HG02885 (cell line): Measurements from ENCODE around the gene RRP15.

Experiments
- ATAC-seq: cut with Tn5 transposase; IDR thresholded peaks from one replicate; pipeline ENCODE4 v1.9.1; 2021; ENCODE audit warnings: mild to moderate bottlenecking; ENCODE audit not compliant: unreplicated experiment, poor library complexity

Gene RRP15

DNA sequence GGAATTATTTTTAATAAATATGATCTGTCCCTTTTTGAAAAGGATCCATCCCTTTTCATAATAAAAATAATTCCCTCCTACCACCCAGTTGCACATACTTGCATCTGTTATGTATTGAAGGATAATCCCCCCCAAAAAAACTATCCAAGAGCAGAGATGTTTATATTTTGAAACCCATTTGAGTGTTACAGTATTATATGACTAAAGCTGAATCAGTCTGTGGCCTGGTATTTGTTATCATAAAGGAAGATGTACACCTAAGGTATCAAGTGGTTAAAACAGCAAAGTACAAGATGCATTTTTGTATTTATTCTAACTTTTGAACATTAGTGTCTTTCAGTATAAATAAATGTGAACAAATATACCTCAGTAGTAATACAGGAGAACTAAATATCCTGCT lies 47.3 kb downstream of the RRP15 start:
- no peak for ATAC-seq

DNA sequence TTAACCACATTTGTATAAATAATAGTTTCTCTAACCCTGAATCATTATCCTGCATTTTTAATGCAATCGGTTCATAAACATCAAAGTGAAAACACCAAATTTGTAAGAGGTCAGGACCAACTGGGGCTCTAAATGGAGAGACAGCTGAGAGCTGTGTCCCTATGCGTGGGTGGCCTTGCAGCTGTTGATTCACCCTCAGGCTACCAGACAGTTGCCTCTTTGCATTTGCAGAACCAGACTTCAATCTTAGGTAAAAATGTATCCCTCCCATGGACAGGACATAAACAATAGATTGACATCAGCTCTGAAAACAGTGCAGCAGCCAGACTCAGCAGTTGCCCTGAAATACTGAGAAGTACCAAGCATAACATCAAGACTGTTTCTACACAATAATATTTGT lies 51.2 kb downstream of the RRP15 start:
- peak; percentile 62 for ATAC-seq

DNA sequence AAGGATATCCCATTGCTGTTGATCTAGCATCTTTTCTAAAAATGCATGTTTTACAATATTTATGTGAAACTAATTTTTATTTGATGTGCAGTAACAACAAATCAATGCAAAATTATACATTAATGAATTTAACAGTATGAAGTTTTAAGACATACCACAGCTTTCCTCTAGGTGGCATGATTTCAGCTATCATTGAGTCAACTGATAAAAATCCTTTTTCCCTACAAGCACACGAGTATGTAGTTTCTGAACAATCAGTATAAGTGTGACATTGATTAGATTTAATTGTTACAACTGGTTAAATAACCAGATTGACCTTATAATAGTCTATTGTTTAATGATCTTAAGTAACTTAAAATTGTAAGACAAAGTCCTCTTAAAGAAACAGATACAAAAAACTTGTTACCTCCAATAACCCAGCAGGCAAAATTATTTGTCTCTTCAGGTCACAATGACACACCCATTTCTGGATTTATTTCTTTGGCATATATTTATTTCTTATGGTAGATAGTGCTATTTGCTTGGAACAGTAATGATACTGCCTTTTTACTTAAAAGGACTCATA lies 54.3 kb downstream of the RRP15 start:
- peak; percentile 68 for ATAC-seq

DNA sequence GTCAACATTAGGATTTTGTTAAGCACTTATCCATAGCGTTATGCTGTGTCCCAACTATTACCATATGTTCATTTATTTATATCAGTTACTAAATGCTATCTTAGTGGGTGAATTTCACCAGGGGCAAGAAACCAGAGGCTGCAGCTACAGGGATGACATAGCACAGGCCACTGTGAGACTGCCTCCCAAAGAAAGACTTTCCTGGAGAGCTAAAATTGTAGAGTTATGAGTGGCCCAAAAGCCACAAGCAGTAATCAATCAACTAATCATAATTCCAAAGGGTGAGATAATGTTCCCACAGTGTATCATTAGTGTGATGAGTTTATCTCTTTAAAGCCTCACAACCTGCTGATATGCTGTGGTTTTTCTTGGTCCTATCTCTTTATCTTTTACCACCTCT lies 56.2 kb downstream of the RRP15 start:
- ATAC-seq = no peak

DNA sequence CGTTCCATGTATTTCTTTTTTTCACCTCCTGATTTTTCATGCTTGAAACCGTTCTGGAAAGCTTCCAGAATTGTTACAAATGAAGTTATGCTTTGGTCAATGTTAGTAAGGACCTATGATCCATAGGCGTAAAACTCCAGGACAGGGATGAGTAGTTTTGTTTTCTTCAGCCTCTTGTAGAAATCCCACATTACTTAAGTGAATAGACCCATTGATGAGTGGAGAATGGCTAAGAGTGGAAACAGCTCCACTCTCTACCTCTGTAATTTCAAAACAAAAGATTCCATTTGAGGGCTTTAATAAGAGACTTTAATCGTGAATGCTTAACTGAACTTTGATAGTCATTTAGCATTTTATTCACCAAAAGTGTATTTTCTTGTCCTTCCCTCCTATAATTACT lies 57.0 kb downstream of the RRP15 start:
- no peak for ATAC-seq

DNA sequence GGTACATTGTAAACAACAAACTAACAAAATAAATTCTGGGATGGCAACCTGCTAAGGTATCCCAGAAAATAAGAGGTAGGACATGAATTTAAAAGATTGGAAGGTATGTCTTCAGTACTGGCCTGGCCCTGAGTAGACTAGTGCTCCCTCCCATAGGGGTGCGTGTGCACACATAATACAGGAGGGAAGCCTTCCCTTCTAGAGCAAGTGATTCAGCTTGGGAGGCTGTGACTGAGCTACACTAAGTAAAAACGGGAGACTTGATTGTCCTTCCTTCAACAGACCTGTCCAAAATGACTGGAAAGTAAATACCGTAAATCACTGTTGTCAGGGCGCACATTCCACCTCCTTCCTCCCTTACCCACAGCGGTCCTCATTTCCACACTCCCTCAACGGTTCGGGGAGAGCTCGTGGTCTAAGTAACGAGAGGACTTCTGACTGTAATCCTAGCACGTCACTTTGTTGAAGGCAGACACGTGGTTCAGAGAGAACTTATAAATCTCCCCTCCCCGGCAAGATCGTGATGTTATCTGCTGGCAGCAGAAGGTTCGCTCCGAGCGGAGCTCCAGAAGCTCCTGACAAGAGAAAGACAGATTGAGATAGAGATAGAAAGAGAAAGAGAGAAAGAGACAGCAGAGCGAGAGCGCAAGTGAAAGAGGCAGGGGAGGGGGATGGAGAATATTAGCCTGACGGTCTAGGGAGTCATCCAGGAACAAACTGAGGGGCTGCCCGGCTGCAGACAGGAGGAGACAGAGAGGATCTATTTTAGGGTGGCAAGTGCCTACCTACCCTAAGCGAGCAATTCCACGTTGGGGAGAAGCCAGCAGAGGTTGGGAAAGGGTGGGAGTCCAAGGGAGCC lies 60.0 kb downstream of the RRP15 start, which contains the start of gene TGFB2:
Gene TGFB2, plus strand, starts transcription at position 523 of the 859 bp plus-strand sequence. CDS start 1,366 bp downstream, outside the sequence.
- peak; percentile 30 for ATAC-seq

DNA sequence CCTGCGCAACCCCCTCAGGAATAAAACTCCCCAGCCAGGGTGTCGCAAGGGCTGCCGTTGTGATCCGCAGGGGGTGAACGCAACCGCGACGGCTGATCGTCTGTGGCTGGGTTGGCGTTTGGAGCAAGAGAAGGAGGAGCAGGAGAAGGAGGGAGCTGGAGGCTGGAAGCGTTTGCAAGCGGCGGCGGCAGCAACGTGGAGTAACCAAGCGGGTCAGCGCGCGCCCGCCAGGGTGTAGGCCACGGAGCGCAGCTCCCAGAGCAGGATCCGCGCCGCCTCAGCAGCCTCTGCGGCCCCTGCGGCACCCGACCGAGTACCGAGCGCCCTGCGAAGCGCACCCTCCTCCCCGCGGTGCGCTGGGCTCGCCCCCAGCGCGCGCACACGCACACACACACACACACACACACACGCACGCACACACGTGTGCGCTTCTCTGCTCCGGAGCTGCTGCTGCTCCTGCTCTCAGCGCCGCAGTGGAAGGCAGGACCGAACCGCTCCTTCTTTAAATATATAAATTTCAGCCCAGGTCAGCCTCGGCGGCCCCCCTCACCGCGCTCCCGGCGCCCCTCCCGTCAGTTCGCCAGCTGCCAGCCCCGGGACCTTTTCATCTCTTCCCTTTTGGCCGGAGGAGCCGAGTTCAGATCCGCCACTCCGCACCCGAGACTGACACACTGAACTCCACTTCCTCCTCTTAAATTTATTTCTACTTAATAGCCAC lies 60.7 kb downstream of the RRP15 start:
- peak; percentile 72 for ATAC-seq

DNA sequence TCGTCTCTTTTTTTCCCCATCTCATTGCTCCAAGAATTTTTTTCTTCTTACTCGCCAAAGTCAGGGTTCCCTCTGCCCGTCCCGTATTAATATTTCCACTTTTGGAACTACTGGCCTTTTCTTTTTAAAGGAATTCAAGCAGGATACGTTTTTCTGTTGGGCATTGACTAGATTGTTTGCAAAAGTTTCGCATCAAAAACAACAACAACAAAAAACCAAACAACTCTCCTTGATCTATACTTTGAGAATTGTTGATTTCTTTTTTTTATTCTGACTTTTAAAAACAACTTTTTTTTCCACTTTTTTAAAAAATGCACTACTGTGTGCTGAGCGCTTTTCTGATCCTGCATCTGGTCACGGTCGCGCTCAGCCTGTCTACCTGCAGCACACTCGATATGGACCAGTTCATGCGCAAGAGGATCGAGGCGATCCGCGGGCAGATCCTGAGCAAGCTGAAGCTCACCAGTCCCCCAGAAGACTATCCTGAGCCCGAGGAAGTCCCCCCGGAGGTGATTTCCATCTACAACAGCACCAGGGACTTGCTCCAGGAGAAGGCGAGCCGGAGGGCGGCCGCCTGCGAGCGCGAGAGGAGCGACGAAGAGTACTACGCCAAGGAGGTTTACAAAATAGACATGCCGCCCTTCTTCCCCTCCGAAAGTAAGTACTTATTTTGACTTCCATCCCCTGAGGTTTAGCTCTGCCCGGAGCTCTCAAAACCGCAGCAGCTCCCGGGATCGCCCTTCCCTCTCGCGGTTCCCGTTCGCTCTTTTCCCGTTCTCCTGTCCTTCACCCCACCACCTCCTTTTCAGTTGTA lies 61.5 kb downstream of the RRP15 start:
- no peak for ATAC-seq

DNA sequence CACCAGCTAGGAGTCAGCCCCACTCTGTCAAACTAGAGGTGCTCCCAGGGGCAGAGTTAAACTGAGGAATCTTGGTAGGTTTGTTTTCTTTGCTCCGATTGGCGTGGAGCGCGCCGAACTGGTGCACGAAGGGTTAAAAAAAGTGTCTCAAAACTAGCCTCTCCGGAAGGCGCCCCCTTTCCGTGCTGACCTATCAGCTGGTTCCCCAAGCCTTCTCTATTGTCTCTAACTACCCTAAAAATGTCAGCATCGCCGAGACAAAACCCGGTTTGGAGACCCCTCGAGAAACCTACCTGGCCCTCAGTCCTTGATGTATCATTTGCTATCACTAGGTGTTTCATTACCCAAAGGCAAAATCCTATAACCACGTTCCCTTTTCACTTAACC lies 62.2 kb downstream of the RRP15 start:
- ATAC-seq = no peak

DNA sequence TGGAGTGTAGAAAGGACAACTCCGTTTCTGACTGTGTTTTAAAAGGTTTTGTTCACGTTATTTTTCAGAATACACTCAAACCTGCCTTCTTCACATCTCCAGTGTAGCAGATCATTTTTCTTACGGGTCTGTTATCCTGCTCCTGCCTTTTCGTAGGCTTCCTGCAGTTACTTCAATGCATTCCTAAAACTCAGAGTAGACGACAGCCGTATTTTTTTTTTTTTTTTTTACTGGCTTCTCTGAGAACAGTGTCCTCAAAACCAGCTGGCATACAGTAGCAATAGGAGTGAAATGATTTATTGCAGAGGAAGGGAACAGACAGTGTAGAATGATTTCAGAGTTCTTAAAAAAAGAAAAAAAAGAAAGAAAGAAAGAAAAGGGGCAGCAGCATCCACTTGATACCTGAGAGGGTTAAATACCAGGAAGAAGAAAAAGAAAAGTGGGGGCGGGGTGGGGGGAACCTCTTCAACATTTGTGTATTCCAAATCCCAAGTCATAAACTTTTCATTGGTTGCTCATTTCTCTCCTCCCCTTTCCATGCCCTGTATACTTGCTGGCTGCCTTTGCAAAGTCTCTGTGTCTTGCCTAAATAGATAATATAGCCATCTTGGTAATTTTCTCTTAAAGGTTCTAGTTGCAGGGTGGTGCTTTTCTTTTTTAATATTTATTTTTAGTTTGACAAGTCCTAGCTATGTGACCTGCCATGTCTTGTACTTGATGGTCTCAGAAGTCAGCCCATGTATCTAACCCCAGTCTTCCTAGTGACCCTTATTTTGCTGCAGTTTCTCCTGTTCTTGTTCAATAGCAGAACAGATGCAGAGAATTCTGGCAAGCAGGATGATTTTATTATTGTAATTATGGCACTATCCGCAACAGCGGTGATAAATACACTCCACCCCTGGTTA lies 62.9 kb downstream of the RRP15 start:
- no peak for ATAC-seq

DNA sequence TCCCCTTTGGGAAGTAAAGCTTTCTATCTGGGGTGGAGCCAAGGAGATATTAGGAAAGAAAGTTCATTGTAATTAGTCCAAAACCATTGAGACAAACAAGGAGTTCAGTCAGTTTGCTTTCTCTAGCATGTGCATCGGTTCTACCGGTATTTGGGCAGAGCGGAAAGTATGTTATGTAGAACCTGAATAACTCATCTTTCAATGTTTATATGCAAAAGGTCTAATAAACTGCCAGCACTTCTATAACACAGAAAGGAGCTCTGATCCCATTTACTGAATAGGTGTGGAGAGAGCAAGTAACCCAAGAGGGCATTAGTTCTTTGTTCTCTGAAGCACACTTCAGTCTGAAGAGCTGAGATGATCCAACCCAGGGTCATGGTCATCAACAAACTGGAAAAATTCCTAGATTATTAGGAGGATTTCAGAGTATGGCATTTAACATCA lies 63.6 kb downstream of the RRP15 start:
- ATAC-seq = no peak

DNA sequence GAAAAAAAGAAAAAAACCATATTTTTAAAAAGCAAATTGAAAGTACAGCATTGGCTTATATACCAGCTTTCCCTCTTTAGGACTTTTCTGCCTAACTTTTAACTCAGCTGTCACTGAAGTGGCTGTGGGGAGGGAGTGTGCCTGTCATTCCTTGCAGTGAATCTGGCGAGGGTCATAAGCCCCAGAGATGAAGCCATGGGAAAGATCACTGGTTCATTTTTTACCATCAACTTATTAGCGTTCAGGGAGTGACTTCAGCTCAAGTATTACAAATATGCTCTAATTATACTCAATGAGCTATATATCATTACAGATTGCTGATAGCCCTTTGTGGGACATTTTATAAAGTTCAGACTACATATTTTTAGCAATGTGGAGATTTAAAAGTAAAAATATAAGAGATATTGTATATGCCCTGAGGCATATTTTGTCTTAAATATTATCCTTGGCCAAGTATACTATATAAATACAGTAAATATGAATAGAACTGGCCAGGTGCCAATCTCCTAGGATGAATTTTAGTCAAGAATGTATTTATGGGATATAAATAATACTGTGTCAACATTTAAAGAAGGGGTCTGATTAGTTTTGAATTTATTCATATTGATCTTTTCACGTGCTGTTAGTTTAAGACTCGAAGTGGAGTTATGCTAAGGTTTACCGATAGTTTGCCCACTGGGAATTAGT lies 64.4 kb downstream of the RRP15 start:
- no peak for ATAC-seq

DNA sequence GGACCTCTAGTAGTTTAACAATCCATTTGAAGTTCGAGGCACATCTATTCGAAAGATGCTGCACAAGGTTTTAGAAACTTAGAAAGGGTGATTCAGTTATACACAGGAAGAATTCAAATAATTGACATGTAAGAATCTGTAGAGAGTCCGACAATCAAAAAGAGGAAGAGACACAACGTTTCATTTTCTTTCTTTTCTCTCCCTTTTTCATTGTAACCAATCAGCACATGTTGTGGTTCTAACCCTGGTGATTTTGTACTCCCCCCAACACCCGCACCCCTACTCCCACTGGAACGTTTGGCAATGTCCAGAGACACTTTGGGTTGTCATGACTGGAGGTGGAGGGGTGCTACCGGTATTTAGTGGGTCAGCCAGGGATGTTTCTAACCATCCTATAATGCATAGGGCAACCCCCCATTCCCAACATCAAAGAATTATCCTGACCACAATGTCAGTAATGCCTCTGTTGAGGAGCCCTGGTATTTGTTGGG lies 65.0 kb downstream of the RRP15 start:
- no peak for ATAC-seq

DNA sequence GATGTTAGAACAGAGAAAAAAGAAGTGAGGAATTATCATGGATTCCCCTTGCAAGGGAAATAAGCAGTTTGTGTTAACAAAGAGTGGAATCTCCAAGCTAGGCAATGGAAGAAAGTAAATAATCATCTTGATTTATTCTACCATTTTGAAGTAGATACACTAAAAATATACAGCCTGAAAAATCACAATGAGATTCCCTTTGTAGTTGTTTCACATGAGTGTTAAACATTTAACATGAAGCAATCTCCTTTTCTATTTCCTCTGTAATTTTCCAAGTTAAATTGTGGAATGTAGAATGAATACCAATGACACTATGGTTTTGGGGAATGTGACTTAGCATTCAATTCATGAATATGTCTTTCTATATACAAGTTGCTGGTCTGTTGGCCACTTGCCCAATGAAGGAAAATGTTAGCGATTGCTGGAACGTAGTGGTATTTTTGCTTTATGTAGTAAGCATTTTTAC lies 65.7 kb downstream of the RRP15 start:
- ATAC-seq = no peak

DNA sequence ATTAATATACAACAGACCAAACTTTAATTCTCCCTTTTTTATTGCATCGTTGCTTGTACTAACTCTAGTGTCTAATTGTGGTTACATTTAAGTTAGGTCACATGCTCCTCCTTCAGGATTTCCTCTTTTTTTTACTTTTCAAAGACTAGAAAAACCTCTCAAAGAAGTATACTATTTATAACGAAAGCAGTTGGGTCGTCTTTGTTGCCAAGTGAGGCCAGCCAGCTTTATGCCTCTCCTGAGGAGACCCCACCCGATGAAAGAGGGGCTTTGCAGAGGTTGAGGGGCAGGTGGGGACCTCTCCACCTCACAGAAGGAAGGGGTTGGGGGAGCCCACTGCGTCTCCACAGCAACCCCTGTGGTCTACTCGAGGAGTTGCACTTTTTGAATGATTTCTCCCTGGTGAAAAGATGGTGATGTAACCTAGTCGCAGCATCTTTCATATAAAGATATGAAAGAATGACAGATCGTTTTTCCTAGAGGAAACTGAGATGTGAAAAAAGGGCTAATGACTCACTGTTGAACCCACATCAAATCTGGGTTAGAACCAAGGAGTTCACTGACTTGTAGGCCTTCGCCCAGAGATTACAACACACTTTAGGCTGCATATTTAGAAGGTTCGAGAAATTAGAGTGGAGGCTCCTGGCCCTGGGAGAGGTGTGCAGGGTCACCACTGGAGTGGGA lies 66.4 kb downstream of the RRP15 start:
- ATAC-seq = peak; percentile 70

DNA sequence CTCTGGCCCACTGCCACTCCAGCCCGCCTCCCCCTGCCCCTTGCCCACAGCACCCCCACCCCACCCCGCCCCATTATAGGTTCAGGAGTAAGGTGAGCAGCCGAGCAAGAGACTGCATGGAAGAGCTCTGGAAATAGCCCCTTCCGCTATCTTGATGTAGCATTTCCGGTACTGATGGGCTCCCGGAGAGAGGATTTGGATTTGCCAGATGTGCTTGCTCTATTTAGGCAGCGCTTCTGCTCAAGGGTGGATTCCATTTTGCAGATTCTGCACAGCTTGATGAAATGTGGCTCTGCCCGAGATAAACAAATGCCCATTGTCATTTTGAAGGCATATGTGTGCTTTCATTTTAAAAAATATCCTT lies 67.0 kb downstream of the RRP15 start:
- no peak for ATAC-seq

DNA sequence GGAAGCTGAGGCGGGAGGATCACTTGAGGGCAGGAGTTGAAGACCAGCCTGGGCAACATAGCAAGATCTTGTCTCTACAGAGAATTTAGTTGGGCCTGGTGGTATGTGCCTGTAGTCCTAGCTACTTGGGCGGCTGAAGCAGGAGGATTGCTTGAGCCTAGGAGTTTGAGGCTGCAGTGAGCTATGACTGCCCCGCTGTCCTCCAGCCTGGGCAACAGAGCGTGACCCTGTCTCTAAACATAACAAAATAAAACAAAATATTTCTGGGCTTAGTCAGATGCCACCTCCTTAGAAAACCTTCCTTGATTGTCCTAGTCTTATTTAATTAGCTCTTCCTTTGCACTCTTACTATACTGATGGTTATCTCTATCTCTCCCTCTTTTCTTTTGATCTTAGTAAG lies 68.6 kb downstream of the RRP15 start:
- no peak for ATAC-seq

DNA sequence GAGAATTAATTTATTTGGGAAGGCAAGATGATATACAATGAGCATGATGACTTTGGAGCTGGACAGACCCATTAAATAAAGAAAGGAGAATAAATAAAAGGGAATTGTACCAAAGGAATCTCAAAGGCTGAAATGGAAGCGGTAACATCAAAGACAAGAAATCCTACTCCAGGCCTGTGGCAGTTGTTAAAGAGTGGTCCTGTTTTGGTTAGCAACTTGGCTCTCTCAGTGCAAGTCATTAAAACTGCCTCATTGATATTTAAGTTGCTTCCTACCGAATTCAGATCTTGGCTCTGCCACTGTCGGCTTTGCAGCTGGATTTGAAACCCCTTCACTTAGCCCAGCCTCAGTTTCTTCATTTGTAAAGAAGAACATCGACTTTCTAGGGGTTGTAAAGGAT lies 70.2 kb downstream of the RRP15 start:
- no peak for ATAC-seq
